Epithelial cell of proximal tubule (primary cell): ENCODE data around the gene CFAP46. TPM values are rescaled to one million over a fixed set of nuclear protein-coding genes. Genes with fewer than 3 reads are reported as not detected.

ENCODE experiments used
- DNase-seq: peaks from one replicate; pipeline ENCODE4 v3.0.0-alpha.2; 2011; ENCODE audit warnings: low read depth
- H3K4me3 ChIP-seq: 2 replicates; pipeline ENCODE4 v1.5.1; 2011; ENCODE audit warnings: low read depth, mild to moderate bottlenecking, low read length
- CTCF ChIP-seq: conservative IDR thresholded peaks from 2 replicates; pipeline ENCODE4 v1.5.1; 2012; ENCODE audit warnings: low read depth, mild to moderate bottlenecking, low read length
- total RNA-seq: library from RNA; depleted of rRNA; stranded (reverse); fragments of >200 nt; gene quantifications from 2 replicates; pipeline ENCODE4 v1.2.3, GENCODE V29; 2015

Gene CFAP46
- total RNA-seq, 1 donor from 2014 or later: 2.2 TPM

- TF ChIP-seq CTCF: no peak
- no peak for DNase-seq
- no peak overlapping the region for H3K4me3 ChIP-seq
Measured at GRCh38 chr10:132929480-132929879, 12.9 kb downstream of the CFAP46 start.

- DNase-seq: no peak
- no peak for TF ChIP-seq CTCF
Measured at GRCh38 chr10:132928261-132928660, 14.1 kb downstream of the CFAP46 start.

GRCh38 chr10:132927824-132928223 lies 14.5 kb downstream of the CFAP46 start:
- DNase-seq: no peak
- no peak for TF ChIP-seq CTCF
- H3K4me3 ChIP-seq: no peak overlapping the region

More at GRCh38 chr10:132928261-132928660, 14.1 kb downstream of the CFAP46 start:
- no peak overlapping the region for H3K4me3 ChIP-seq

- DNase-seq: no peak
- TF ChIP-seq CTCF: no peak
- no peak overlapping the region for H3K4me3 ChIP-seq
Measured at GRCh38 chr10:132926777-132927650, 15.4 kb downstream of the CFAP46 start.

- DNase-seq: no peak
- no peak overlapping the region for H3K4me3 ChIP-seq
Measured at GRCh38 chr10:132926070-132926469, 16.3 kb downstream of the CFAP46 start.

GRCh38 chr10:132925614-132926013 lies 16.8 kb downstream of the CFAP46 start:
- no peak for DNase-seq
- no peak for TF ChIP-seq CTCF
- no peak overlapping the region for H3K4me3 ChIP-seq

More at GRCh38 chr10:132926070-132926469, 16.3 kb downstream of the CFAP46 start:
- no peak for TF ChIP-seq CTCF
